HG03135 (cell line): Measurements from ENCODE around the gene SPTLC1.

Experiments
- ATAC-seq: cut with Tn5 transposase; IDR thresholded peaks from one replicate; pipeline ENCODE4 v1.9.1; 2021; ENCODE audit warnings: mild to moderate bottlenecking, moderate library complexity; ENCODE audit not compliant: unreplicated experiment

The SPTLC1 gene

GRCh38 chr9:91986248-91986647, 129.0 kb downstream of the SPTLC1 start:
- ATAC-seq = no peak

GRCh38 chr9:91985692-91986091, 129.5 kb downstream of the SPTLC1 start:
- ATAC-seq = no peak
